GM21447 (cell line): ENCODE measurements around the gene ASH1L.
A peak's percentile ranks its signal among the peaks of the same experiment; 100 is the strongest.
"Not testable (repeated sequence)": the region's sequence is repeated elsewhere in the genome, so short reads cannot be mapped to it uniquely, and the experiment has no call there.

ENCODE experiments used
- ATAC-seq: cut with Tn5 transposase; IDR thresholded peaks from one replicate; pipeline ENCODE4 v1.9.1; 2021; ENCODE audit not compliant: unreplicated experiment

Gene ASH1L, protein sequence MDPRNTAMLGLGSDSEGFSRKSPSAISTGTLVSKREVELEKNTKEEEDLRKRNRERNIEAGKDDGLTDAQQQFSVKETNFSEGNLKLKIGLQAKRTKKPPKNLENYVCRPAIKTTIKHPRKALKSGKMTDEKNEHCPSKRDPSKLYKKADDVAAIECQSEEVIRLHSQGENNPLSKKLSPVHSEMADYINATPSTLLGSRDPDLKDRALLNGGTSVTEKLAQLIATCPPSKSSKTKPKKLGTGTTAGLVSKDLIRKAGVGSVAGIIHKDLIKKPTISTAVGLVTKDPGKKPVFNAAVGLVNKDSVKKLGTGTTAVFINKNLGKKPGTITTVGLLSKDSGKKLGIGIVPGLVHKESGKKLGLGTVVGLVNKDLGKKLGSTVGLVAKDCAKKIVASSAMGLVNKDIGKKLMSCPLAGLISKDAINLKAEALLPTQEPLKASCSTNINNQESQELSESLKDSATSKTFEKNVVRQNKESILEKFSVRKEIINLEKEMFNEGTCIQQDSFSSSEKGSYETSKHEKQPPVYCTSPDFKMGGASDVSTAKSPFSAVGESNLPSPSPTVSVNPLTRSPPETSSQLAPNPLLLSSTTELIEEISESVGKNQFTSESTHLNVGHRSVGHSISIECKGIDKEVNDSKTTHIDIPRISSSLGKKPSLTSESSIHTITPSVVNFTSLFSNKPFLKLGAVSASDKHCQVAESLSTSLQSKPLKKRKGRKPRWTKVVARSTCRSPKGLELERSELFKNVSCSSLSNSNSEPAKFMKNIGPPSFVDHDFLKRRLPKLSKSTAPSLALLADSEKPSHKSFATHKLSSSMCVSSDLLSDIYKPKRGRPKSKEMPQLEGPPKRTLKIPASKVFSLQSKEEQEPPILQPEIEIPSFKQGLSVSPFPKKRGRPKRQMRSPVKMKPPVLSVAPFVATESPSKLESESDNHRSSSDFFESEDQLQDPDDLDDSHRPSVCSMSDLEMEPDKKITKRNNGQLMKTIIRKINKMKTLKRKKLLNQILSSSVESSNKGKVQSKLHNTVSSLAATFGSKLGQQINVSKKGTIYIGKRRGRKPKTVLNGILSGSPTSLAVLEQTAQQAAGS (N-terminal part only)

DNA sequence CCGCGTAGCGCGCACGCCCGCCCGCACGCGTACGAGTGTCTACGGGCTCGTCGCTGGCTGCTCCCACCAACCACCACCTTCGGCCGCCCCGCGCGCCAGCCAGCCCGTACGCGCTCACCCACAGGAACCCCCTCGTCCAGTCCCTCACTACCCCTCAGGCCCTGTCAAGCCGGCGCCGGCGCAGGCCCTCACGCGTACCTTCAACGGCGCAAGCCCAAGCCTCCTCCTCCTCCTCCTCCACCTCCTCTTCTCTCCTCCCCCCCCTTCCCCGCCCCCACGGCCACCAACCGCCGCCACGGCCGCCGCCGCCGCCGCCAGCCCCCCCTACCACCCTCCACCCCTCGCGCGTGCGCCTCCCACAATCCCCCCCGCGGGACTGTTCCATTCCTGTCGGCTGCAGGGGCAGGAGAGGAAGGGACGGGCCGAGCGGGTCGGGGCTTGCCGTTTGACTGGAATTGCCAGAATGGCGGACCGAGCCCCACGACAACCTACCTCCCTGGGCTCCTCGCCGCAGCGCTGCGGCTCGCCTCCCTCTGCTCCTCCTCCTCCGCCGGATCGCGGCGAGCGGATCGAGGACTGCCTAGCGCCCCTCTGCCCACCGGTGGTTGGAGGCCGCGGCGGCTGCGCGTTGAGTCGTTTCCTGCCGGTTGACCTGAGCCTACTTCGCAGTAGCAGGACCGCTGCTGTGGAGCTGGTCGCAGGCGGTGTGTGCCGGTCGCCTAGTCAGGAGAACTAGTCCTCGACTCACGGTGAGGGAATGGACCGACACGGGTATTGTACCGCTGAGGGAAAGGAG lies at the start of gene ASH1L:
ASH1L (minus strand) TSS at position 223 of the 796 bp plus-strand sequence. CDS start 41,284 bp downstream, outside the sequence.
- peak; percentile 79 for ATAC-seq

DNA sequence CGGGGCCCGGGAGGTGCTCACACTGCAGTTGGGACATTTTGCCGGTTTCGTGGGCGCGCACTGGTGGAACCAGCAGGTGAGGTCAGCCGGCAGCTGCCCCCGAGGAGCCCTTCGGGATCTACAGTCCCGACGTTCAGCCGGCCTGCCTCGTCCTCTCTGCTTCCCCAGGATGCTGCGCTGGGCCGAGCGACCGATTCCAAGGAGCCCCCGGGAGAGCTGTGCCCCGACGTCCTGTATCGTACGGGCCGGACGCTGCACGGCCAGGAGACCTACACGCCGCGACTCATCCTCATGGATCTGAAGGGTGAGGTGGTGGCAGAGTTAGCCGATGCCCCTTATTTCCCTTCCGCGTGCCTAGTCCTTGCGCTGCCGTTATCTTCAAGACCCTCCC lies 47.6 kb upstream of the ASH1L start:
- peak; percentile 32 for ATAC-seq

DNA sequence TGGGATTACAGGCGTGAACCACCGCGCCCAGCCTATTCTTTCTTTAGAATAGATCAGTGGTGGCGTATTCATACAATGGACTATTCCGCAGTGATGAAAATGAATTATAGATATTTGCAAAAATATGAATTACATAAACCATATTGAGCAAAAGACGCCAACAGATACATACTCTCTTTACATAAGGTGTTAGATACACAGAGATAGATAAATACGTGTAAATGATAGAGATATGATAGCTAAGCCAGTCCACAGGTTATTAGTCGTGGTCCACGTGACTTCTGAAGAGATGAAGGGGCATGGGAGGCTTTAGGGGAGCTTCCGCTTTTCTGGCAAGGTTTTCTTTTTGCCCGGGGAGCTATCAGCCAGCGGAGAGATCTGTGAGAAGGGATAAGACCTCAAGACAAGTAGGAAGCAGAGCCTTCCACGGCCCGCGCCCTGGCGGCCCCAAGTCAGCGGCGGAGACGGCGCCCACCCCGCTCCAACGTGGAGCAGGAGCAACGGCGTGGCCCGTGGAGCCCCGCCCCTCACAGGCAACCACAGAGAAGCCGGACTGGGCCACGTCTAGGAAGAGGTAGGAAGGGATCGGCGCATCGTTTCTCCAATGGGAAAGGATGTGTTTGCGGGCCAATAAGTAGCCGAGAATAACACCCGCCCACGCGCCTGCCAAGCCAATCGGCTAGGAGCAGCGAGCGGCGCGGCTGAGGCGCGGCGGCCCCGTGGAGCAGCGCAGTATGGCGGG lies 47.1 kb upstream of the ASH1L start, which contains the start of gene MSTO1:
MSTO1 (plus strand) TSS at position 704 of the 742 bp plus-strand sequence; CDS start at position 735, 31 bp downstream.
- peak; percentile 94 for ATAC-seq

DNA sequence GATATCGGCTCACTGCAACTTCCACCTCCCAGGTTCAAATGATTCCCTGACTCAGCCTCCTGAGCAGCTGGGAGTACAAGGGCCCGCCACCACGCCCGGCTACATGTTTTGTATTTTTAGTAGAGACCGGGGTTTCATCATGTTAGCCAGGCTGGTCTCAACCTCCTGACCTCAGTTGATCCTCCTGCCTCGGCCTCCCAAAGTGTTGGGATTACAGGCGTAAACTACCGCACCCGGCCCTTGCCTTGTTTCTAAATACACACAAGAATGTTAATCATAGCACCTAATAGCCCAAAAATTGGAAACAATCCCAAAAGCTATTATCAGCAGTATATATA lies 46.3 kb upstream of the ASH1L start:
- ATAC-seq, result no peak

DNA sequence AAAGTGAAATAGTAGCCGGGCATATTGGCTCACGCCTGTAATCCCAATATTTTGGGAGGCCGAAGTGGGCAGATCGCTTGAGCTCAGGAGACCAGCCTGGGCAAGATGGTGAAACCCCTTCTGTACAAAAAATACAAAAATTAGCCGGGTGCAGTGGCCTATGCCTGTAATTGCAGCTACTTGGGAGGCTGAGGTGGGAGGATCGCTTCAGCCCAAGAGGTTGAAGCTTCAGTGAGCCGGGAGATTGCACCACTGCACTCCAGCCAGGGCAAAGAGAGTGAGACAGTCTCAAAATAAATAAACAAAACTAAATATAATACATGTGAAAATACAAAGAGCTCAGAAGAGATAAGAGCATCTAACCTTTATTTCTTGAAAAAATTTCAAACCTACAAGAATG lies 45.1 kb upstream of the ASH1L start:
- no peak for ATAC-seq

DNA sequence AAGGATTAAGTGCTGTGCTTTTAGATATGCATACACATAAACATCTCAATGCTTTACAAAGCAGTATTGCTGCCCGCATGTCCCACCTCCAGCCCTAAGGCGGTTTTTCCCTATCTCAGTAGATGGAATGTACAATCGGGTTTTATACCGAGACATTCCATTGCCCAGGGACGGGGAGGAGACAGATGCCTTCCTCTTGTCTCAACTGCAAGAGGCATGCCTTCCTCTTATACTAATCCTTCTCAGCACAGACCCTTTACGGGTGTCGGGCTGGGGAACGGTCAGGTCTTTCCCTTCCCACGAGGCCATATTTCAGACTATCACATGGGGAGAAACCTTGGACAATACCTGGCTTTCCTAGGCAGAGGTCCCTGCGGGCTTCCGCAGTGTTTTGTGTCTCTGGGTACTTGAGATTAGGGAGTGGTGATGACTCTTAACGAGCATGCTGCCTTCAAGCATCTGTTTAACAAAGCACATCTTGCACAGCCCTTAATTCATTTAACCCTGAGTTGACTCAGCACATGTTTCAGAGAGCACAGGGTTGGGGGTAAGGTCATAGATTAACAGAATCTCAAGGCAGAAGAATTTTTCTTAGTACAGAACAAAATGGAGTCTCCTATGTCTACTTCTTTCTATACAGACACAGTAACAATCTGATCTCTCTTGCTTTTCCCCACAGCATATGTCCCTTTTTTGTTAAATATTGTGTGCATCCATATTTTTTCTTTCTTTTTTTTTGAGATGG lies 37.4 kb upstream of the ASH1L start:
- ATAC-seq, result not testable (repeated sequence)

DNA sequence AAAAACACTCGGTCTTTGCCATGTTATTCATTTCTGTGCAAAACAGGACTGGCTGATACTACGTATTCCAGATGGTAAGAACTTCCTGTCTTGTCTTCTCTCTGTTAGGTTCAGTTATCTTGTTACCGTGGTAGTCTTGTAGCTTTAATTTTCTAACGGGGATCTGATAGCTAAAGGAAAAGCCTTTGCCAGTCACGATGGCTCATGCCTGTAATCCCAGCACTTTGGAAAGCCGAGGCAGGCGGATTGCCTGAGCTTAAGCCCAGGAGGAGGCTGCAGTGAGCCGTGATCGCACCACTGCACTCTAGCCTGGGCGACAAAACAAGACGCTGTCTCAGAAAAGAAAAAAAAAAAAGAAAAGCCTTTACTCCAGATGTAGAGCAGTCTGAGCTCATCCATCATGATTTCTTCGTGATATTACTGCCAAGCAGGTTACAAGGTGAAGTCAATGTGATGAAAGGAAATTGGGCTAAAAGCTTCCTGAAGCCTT lies 36.3 kb upstream of the ASH1L start:
- ATAC-seq, result no peak

DNA sequence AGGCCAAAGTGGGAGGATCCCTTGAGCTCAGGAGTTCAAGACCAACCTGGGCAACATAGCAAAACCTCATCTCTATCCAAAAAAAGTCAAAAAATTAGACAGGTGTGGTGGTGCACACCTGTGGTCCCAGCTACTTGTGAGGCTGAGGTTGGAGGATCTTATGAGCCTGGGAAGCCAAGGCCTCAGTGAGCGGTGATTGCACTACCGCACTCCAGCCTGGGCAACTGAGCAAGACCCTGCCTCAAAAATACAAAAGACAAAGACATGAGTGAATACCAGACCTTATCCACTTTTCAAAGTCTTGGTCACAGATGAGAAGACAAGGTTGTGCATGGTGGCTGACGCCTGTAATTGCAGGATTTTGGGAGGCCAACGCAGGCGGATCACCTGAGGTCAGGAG lies 34.3 kb upstream of the ASH1L start:
- ATAC-seq, result no peak

DNA sequence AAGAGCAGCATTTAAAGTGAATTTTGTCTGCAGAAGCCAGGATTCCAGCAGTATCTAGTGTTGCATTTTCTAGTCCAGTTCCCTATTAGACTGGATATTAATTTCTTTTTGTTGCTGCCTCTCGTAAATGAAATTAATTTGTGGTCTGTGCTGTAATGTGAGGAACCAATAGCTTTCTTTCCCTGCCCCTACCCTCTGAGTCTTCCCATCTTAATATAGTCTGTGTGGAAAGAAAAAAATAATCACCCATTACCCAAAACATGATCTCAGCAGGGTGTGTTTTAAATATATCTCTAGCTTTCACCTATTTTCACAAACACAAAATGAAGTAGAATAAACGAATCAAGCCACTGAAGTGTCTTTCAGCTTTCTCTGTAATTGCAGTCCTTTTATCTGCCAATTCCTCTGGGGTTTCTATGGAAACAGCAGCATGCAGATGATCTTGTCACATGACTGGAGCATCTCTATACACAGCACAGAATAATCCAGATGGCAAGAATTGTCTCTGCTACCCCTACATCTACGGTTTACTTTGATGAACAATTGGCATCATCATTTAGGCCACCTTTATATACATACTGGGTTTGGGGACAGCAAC lies 33.4 kb upstream of the ASH1L start:
- ATAC-seq, result not testable (repeated sequence)

DNA sequence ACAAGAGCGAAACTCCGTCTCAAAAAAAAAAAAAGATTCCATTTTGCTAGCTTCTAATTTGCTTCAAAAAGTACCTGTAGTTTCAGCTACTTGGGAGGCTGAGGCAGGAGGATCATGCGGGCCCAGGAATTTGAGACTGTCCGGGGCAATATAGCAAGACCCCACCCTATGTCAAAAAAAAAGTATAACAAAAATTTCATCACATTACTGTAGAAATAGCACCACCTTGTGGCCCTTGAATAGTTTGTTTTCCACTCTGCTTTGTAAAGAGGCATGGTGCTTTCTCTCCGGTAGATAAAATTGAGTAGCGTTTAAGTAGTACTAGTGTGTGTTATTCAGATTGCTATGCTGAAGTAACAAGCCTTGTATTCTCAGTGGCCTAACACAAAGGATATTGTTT lies 29.2 kb upstream of the ASH1L start:
- no peak for ATAC-seq

DNA sequence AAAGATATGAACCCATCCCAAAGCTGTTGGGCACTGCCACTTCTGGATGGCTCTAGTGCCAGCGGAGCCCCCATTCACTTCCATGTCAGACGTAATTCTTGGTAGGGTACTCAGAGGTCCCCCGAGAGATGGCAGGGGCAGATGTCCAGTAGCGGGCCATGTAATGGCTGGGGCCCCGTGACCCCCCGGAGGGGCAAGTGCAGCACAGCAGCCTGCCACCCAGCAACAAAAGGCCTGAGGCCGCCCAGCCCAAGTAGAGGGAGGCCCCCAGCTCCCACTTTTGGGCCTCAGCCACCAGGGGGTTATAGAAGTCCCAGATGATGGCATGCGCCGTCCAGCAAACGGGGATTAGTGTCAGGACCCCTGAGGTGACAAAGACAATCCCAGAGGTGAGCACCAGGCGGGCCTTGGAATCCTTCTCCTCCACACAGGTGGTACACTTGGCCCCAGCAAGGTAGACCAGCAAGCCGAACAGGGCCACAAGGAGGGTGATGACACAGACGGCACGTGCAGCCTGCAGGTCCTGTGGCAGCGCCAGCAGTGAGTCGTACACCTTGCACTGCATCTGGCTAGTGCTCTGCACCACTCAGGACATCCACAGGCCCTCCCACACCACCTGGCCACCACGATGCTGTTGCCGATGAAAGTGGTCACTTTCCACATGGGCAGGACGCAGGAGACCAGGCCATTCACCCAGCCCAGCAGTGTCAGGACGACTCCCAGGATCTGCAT lies 28.1 kb upstream of the ASH1L start:
- ATAC-seq, result not testable (repeated sequence)

DNA sequence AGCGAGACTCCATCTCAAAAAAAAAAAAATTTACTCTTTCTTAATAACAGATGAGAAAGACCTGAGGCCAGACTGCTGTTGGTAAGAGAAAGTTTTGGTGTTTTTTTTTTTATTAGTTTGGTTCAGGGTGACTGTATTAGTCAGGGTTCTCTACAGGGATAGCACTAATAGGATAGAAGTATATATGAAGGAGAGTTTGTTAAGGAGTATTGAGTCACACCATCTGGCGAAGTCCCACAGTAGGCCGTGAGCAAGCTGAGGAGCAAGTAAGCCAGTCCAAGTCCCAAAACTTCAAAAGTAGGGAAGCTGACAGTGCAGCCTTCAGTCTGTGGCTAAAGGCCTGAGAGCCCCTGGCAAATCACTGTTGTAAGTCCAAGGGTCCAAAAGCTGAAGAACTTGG lies 26.7 kb upstream of the ASH1L start:
- ATAC-seq, result not testable (repeated sequence)

DNA sequence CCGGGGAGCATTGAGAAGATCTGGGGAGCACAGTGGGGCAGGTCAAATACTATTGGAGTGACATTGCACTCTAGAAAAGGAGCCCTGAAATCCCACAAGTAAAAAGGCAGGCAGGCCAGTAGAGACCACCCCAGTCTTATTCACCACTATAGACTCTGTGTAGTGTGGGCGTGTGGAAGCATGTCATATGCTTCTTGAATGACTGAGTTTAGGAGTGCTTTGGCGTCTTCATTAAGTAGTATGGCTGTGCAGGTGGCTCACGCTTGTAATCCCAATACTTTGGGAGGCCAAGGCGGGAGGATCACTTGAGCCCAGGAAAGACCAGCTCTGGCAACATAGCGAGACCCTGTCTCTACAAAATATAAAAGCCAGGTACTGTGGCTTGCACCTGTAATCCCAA lies 21.2 kb upstream of the ASH1L start:
- not testable (repeated sequence) for ATAC-seq

DNA sequence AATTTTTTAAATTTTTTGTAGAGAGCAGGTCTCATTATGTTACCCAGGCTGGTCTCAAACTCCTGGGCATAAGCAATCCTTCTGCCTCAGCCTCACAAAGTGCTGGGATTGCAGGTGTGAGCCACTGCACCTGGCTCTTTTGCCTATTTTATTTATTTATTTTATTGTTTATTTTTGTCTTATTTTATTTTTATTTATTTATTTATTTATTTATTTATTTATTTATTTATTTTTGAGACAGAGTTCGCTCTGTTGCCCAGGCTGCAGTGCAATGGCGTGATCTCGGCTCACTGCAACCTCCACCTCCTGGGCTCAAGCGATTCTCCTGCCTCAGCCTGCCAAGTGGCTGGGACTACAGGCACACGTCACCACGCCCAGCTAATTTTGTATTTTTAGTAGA lies 13.0 kb upstream of the ASH1L start:
- ATAC-seq, result not testable (repeated sequence)

DNA sequence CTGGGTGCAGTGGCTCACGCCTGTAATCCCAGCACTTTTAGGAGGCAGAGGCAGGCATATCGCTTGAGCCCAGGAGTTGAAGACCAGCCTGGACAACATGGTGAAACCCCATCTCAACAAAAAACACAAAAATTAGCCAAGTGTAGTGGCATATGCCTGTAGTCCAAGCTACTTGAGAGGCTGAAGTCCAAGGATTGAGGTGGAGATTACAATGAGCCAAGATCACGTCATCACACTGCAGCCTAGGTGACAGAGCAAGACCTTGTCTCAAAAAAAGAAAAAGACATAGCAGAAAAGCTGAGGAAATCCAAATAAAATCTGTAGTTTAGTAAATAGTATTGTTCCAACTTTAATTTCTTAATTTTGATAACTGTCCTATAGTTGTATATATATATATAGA lies 11.5 kb upstream of the ASH1L start:
- no peak for ATAC-seq

DNA sequence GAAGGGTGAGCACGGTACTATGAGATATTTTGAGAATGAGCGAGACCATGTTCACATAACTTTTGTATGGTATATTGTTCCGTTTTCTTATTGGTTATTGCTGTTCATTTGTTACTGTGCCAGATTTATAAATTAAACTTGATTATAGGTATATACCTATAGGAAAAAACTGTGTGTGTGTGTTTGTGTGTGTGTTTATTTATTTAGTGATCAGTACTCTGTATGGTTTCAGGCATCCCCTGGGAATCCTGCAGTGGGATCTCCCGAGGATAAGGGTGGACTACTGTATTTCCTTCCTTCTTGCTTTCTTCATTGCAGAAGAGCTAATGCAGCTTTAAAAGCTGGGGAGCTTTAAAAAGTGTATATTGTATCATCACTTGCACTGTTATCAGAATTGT lies 8.0 kb upstream of the ASH1L start:
- ATAC-seq, result no peak

DNA sequence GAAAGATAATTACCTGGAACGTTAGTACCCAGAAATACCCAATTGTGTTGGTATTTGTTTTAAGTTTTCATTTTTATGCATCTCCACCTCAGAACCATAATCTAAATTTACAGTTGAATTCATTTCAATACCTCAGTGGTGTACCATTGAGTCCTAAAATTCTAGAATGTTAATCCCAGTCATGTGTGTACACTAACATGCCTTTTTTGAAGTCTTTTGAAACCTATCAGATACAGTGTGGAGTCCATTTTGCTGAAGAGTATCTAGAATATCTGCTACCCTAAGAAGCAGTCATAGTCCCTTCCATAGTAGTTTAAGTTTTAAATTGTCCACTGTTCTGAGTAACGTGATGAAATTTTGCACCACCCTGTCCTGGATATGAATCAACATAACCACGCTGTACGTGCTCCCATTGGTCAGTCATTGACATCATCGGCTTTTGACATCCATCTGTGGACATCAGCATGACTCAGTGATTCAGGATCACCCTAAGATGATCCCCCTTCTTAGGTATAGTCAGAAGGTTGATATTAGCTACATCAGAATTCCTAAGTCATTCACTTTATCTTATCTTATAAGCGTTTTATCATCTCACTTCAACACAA lies 7.5 kb upstream of the ASH1L start:
- ATAC-seq, result no peak
